IPS-18c (cell line): ENCODE measurements around the gene SLC39A7.
A peak's percentile ranks its signal among the peaks of the same experiment; 100 is the strongest.

Source experiments
- H3K4me3 ChIP-seq: 2 replicates; pipeline ENCODE4 v1.7.0; 2013; ENCODE audit warnings: low read depth, mild to moderate bottlenecking, low read length, moderate library complexity; ENCODE audit not compliant: insufficient read depth
- H3K9me3 ChIP-seq: one replicate; pipeline ENCODE4 v1.6.1; 2013; ENCODE audit warnings: mild to moderate bottlenecking, low read length, moderate library complexity; ENCODE audit not compliant: control insufficient read depth, insufficient read depth

The SLC39A7 gene

DNA sequence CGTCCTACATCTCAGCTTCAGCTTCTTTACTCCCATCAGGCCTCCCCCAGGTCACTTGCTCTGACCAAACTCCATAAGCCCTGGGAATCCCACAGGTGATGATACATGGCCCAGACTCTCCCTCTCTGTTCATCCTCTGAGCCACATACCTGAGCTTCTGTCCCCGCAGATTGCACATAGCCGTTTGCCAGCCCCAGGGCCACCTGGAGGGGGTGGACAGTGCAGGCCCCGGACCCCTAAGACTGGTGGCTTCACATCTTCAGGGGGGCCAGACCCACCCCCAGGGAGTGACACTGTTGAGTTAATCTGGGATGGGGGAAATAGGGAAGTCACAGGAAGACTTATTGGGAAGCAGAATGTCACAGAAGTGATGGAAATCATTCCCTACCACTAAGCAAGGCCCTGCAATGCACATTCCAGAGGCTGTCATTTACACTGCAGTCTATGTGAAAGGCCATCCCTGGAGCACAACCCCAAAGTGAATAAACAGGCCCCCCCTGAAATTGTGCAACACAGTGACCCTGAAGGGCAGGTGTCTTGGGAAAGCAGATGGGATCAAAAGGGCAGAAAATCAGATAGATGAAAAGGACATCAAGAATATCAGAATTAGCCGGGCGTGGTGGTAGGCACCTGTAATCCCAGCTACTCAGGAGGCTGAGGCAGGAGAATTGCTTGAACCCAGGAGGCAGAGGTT, 2.4 kb upstream of the SLC39A7 start:
- Histone ChIP-seq H3K9me3 (no peaks in the 10 kb centered on the region), H3K4me3 (no peak overlapping the region)

DNA sequence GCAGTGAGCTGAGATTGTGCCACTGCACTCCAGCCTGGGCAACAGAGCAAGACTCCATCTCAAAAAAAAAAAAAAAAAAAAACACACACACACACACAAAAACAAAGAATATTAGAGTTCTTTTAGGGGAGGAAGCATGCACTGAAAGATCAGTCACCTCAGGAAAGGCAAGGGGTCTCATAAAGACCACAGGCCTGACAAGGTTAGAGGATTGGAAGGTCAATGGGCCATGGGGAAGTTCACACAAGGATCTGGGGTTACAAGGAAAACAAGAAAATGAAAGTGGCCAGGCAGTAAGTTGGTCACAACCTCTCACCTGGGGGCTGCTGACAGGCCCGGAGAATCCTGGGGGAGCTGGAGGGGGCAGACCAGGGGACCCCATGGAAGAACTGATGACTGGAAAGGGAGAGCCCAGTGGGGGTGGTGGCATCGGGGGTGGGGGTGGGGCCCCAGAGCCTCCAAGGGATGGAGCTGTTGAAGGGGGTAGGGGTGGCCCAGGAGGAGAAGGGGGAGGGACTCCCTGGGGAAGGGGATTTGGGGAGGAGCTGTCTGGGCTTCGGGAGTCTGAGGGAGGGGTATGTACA, 1.7 kb upstream of the SLC39A7 start:
- Histone ChIP-seq H3K9me3 (no peaks in the 10 kb centered on the region), H3K4me3 (no peak overlapping the region; the same call in 1 of the 2 replicates)

DNA sequence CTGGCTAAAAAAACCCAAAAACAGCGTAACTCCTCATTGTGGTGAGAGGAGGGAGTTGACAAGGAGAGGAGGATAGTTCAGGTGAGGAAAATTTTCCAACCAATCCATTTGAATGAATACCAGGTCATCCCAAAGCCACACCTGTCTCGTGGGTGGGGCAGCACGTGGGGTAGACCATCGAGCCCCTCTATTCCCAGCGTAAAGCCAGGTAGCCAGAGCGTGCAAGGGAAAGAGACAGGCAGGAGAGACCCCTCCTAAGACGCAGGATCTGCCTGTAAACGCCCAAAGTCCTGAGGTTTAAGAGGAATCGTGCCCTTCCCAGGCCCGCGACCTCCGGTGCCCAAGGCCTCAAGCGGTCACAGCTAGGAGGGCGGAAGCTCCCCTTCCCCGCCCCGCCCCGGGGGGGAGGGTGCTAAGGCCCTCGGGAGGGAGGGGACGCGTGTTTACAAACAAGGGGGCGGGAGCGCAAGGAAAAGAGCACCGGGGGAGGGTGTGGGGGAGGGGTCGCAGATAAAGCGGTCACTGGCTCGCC, 914 bp upstream of the SLC39A7 start:
- Histone ChIP-seq H3K4me3 (peak overlapping the region; percentile 70), H3K9me3 (no peaks in the 10 kb centered on the region)

- Histone ChIP-seq H3K9me3 (no peaks in the 10 kb centered on the region), H3K4me3 (peak overlapping the region; percentile 70)
These were observed 479 bp downstream of the SLC39A7 start for GRCh38 chr6:33201147-33201545.

- peak overlapping the region; percentile 70 for H3K4me3 ChIP-seq
These were observed 1.3 kb downstream of the SLC39A7 start for GRCh38 chr6:33201935-33202334.

DNA sequence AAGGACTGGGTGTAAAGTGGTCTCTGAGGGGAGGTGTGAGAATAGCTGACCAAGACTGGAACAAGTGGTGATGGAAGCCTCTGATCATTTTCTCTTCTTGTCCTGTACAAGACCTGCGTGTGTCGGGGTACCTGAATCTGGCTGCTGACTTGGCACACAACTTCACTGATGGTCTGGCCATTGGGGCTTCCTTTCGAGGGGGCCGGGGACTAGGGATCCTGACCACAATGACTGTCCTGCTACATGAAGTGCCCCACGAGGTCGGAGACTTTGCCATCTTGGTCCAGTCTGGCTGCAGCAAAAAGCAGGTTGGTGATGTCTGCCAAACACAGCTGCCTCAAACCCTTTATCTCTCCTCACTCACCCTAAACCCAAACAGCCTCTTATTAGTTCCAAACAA, 2.1 kb downstream of the SLC39A7 start:
- H3K9me3 ChIP-seq, result no peaks in the 10 kb centered on the region
- no peak overlapping the region for H3K4me3 ChIP-seq

More at GRCh38 chr6:33201935-33202334, 1.3 kb downstream of the SLC39A7 start:
- H3K9me3 ChIP-seq, result no peaks in the 10 kb centered on the region

DNA sequence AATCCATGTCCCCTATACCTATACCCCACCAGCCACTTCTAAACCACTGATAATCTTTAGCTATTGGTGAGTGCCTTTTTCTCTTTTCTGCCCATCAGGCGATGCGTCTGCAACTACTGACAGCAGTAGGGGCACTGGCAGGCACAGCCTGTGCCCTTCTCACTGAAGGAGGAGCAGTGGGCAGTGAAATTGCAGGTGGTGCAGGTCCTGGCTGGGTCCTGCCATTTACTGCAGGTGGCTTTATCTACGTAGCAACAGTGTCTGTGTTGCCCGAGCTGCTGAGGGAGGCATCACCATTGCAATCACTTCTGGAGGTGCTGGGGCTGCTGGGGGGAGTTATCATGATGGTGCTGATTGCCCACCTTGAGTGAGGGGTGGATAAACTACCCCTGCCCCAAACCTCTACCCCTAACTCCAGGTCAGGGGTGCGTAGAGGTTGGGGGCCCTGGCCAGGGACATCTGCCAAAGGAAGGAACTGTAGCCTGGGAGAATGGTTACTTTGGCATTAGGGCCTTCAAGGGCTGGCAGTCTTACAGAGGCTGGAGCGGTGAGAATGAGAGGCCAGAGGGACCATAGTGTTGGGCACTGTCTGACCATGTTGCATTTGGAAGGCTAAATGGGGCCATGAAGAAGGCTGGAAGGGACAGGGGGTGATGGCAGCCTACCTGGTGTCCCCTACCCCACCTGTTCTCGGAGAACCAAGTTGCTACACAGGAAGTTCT, 2.9 kb downstream of the SLC39A7 start:
- H3K9me3 ChIP-seq, result no peaks in the 10 kb centered on the region
- H3K4me3 ChIP-seq, result no peak overlapping the region

DNA sequence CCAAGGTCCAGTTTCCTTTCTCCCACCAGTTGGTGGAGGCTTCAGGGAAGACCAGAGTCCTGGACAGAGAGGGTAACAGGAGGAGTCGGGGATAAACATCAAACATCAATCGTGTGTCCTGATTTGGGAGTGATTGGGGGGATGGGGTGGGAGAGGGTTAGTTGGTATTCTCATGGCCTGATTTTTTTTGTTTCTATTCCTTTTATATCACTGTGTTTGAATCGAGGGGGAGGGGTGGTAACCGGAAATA, 3.4 kb downstream of the SLC39A7 start:
- no peak overlapping the region; the same call in 1 of the 2 replicates for H3K4me3 ChIP-seq
- H3K9me3 ChIP-seq, result no peaks in the 10 kb centered on the region

- peak within 1 kb of the TSS; percentile 85 for H3K4me3 ChIP-seq
These were observed 3.9 kb downstream of the SLC39A7 start, which contains the start of gene HSD17B8 for GRCh38 chr6:33204415-33205190. TSS of gene HSD17B8 (plus strand) at chr6:33204655. CDS start at chr6:33204669, 14 bp downstream.

DNA sequence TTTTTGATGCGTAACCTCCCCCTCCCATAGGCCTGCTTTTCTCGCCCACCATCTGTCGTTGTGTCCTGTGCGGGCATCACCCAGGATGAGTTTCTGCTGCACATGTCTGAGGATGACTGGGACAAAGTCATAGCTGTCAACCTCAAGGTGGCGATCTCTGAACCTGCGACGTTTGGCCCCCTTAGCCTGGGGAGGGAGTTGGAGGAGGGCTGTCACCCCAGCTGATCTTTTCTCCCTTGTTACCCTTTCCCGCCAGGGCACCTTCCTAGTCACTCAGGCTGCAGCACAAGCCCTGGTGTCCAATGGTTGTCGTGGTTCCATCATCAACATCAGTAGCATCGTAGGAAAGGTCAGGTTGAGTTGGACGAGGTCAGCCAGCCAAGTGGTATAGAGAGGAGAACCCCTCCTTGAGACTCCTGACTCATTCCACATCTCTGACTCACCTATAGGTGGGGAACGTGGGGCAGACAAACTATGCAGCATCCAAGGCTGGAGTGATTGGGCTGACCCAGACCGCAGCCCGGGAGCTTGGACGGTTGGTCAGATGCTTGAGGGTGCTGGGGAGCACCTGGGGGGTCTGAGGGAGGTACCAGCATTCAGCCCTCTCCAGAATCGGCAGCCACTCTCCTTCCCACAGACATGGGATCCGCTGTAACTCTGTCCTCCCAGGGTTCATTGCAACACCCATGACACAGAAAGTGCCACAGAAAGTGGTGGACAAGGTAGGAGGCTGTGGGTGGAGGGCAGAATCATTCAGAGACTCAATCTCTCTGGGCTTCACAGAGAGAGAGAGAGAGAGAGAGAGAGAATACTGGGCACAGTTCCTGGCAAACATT, 4.7 kb downstream of the SLC39A7 start:
- peak overlapping the region; percentile 85 for H3K4me3 ChIP-seq
- no peaks in the 10 kb centered on the region for H3K9me3 ChIP-seq

More at GRCh38 chr6:33204415-33205190, 3.9 kb downstream of the SLC39A7 start, which contains the start of gene HSD17B8:
- no peaks in the 10 kb centered on the region for H3K9me3 ChIP-seq

- no peak overlapping the region; the same call in 1 of the 2 replicates for H3K4me3 ChIP-seq
- no peaks in the 10 kb centered on the region for H3K9me3 ChIP-seq
These were observed 5.6 kb downstream of the SLC39A7 start for GRCh38 chr6:33206027-33206863.

DNA sequence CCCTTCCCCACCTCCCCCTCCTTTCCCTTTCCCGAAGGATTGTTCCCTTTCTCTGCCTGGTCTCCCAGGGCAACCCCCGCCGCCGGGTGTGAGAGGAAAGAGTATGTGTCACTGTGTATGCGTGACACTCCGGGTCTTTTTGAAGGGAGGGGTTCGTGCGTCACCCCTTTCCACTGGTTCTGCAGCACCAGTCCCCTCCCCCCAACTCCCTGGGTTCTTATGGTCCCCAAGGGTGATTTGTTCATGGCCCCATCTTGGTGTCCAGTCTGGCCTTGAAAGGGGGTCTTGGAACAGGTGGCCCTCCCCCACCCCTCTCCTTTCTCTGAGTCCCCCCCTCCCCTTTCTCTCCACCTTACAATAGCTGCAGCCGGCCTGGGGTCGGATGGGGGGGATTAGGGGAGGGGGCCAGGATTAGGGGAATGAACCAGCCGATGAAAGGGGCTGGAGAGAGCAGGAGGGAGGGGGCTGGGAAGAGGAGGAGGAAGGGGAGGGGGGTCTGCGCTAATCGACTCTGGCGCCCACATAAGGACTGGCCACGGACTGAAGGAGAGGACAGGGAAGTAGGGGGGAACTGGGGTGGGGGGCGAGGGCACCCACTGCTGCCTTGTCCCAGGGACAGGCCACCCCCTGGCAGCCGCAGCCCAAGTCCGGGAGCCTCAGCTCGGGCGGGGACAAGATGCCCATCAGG, 6.3 kb downstream of the SLC39A7 start:
- peak overlapping the region; percentile 85; the same call in 1 of the 2 replicates for H3K4me3 ChIP-seq

GRCh38 chr6:33207552-33208090, 7.0 kb downstream of the SLC39A7 start:
- H3K4me3 ChIP-seq, result peak overlapping the region; percentile 85
- no peaks in the 10 kb centered on the region for H3K9me3 ChIP-seq

More for the DNA sequence above, 6.3 kb downstream of the SLC39A7 start:
- H3K9me3 ChIP-seq, result no peaks in the 10 kb centered on the region

- H3K4me3 ChIP-seq, result peak within 1 kb of the TSS; percentile 85
These were observed 7.7 kb downstream of the SLC39A7 start, which contains the start of gene RING1 for GRCh38 chr6:33208091-33208967. TSS of gene RING1 (plus strand) at chr6:33208500. CDS start at chr6:33208823, 323 bp downstream.

More at GRCh38 chr6:33208091-33208967, 7.7 kb downstream of the SLC39A7 start, which contains the start of gene RING1:
- H3K9me3 ChIP-seq, result no peaks in the 10 kb centered on the region
